B cell (primary cell): ENCODE data around the gene ITFG2. TPM values are rescaled to one million over a fixed set of nuclear protein-coding genes. Genes with fewer than 3 reads are reported as not detected.

Source experiments
- ATAC-seq: fragments of 200-7000 bp; cut with Tn5 transposase; one replicate; pipeline ENCODE4 v1.10.0; 2021; ENCODE audit warnings: low read depth, mild to moderate bottlenecking, moderate number of reproducible peaks, moderate library complexity
- CTCF ChIA-PET: fragments of 350-600 bp; sonication (Branson Sonifier 250); formaldehyde crosslinking; loops from one replicate; lab custom pipeline; 2021; ENCODE audit warnings: antibody characterized with exemption, inconsistent platforms; lab: Charles Lee
- POLR2A ChIA-PET: fragments of 350-600 bp; sonication (Branson Sonifier 250); formaldehyde crosslinking; loops from one replicate; lab custom pipeline; 2021; ENCODE audit warnings: antibody characterized with exemption; lab: Charles Lee
- DNase-seq: peaks from one replicate; pipeline ENCODE4 v3.0.0; 2013
- H2AFZ ChIP-seq: 2 replicates; pipeline ENCODE4 v1.6.1; 2012; ENCODE audit warnings: mild to moderate bottlenecking, low read depth, low read length; ENCODE audit not compliant: insufficient read depth, poor library complexity, severe bottlenecking
- H3K27ac ChIP-seq, 2 donors: 1 replicate in 1 of 2; 2 replicates in 1 of 2; pipeline ENCODE4 v1.5.1; 2012 to 2013; ENCODE audit warnings: low read length in 2 of 2, mild to moderate bottlenecking in 2 of 2, moderate library complexity in 1 of 2
- H3K27me3 ChIP-seq, 4 experiments: fragments of 200-600 bp in 1 of 4; sonication (generic) in 1 of 4; replicated peaks in 1 of 4; 1 replicate in 2 of 4; 2 replicates in 2 of 4; pipeline versions ENCODE4 v1.6.1 to v1.7.0; 2013 to 2016; ENCODE audit warnings: low read length in 3 of 4, mild to moderate bottlenecking in 2 of 4, mixed read lengths in 1 of 4, moderate library complexity in 1 of 4; ENCODE audit not compliant: insufficient read depth in 4 of 4, control insufficient read depth in 3 of 4; ENCODE audit errors: control extremely low read depth in 1 of 4
- H3K36me3 ChIP-seq, 2 experiments: replicated peaks in 1 of 2; 1 replicate in 1 of 2; 2 replicates in 1 of 2; pipeline versions ENCODE4 v1.6.1 to v1.7.1; 2013; ENCODE audit warnings: low read length in 1 of 2; ENCODE audit not compliant: insufficient read depth in 2 of 2, control insufficient read depth in 1 of 2; ENCODE audit errors: control extremely low read depth in 1 of 2, extremely low read depth in 1 of 2
- H3K4me1 ChIP-seq, 2 donors: fragments of 200-600 bp in 1 of 2; sonication (generic) in 1 of 2; 1 replicate in 1 of 2; 2 replicates in 1 of 2; pipeline versions ENCODE4 v1.5.1 to v1.6.1; 2013 to 2017; ENCODE audit warnings: low read length in 2 of 2; ENCODE audit not compliant: control insufficient read depth in 2 of 2, insufficient read depth in 2 of 2
- H3K4me2 ChIP-seq: replicated peaks from 2 replicates; pipeline ENCODE3; 2012; ENCODE audit warnings: mild to moderate bottlenecking, low read depth, low read length; ENCODE audit not compliant: poor library complexity, severe bottlenecking
- H3K4me3 ChIP-seq, 5 experiments: fragments of 200-600 bp in 1 of 5; sonication (generic) in 1 of 5; 1 replicate in 3 of 5; 2 replicates in 2 of 5; pipeline versions ENCODE4 v1.5.1 to v1.7.0; 2011 to 2016; ENCODE audit warnings: low read length in 4 of 5, mild to moderate bottlenecking in 4 of 5, low read depth in 2 of 5, control low read depth in 1 of 5, moderate library complexity in 1 of 5; ENCODE audit not compliant: insufficient read depth in 1 of 5; ENCODE audit errors: control extremely low read depth in 1 of 5, extremely low read depth in 1 of 5
- H3K79me2 ChIP-seq: fragments of 200-600 bp; sonication (generic); one replicate; pipeline ENCODE4 v1.6.0; 2016; ENCODE audit warnings: low read length; ENCODE audit not compliant: control insufficient read depth, insufficient read depth
- H3K9ac ChIP-seq: fragments of 200-600 bp; sonication (generic); 2 replicates; pipeline ENCODE4 v1.6.1; 2017; ENCODE audit warnings: mild to moderate bottlenecking, low read length, moderate library complexity
- H3K9me3 ChIP-seq, 3 donors: one replicate each; pipeline versions ENCODE4 v1.6.1 to v1.7.1; 2013; ENCODE audit warnings: low read length in 2 of 3; ENCODE audit not compliant: control insufficient read depth in 2 of 3, insufficient read depth in 1 of 3; ENCODE audit errors: control extremely low read depth in 1 of 3
- H4K20me1 ChIP-seq: 2 replicates; pipeline ENCODE4 v1.6.0; 2012; ENCODE audit warnings: mild to moderate bottlenecking, low read length; ENCODE audit not compliant: insufficient read depth, control insufficient read depth, poor library complexity, severe bottlenecking
- H3K27ac Mint-ChIP-seq: one replicate; pipeline ENCODE4 v1.8.0; 2021; ENCODE audit warnings: mixed read lengths
- H3K27me3 Mint-ChIP-seq: one replicate; pipeline ENCODE4 v1.8.0; 2021; ENCODE audit warnings: mixed read lengths
- H3K4me1 Mint-ChIP-seq: one replicate; pipeline ENCODE4 v1.8.0; 2021; ENCODE audit warnings: mixed read lengths
- H3K4me3 Mint-ChIP-seq: one replicate; pipeline ENCODE4 v1.8.0; 2021; ENCODE audit warnings: mixed read lengths
- H3K9me3 Mint-ChIP-seq: one replicate; pipeline ENCODE4 v1.8.0; 2022; ENCODE audit warnings: mixed read lengths; ENCODE audit not compliant: insufficient read depth
- CTCF ChIP-seq: fragments of 200-600 bp; IDR thresholded peaks from one replicate; pipeline ENCODE4 v1.8.0; 2022; ENCODE audit warnings: antibody characterized with exemption, mild to moderate bottlenecking
- EZH2 ChIP-seq: IDR thresholded peaks from 2 replicates; pipeline ENCODE4 v1.6.1; 2012; ENCODE audit warnings: borderline replicate concordance, low read depth, mild to moderate bottlenecking, moderate library complexity, low read length; ENCODE audit not compliant: insufficient read depth, poor library complexity, severe bottlenecking
- WGBS: methylation state at CpG from one replicate; pipeline ENCODE4 v1.1.5; 2013; ENCODE audit warnings: missing lambda C conversion rate; ENCODE audit not compliant: insufficient coverage; 5-methylcytosine and 5-hydroxymethylcytosine counted together
- intact Hi-C: fragments of 100-400 bp; cut with micrococcal nuclease; formaldehyde crosslinking; loops from one replicate; pipeline ENCODE4 v1.10.0; 2022
- polyA plus RNA-seq: library from polyadenylated mRNA; depleted of rRNA; stranded (reverse); fragments of >200 nt; gene quantifications from 2 replicates; pipeline ENCODE4 v1.2.3, GENCODE V29; 2012
- total RNA-seq, 2 donors: library from RNA; stranded (reverse); fragments of 120-200 nt in 1 of 2; gene quantifications; 1 replicate in 1 of 2; 2 replicates in 1 of 2; pipeline versions ENCODE4 v1.2.3 to v1.2.4, GENCODE V29; 2013 to 2022

ITFG2 gene
- total and polyA plus RNA-seq, 2 donors (not counting 1 experiment from before 2014, with no cell fraction given) = 88.2 to 137 TPM

DNA sequence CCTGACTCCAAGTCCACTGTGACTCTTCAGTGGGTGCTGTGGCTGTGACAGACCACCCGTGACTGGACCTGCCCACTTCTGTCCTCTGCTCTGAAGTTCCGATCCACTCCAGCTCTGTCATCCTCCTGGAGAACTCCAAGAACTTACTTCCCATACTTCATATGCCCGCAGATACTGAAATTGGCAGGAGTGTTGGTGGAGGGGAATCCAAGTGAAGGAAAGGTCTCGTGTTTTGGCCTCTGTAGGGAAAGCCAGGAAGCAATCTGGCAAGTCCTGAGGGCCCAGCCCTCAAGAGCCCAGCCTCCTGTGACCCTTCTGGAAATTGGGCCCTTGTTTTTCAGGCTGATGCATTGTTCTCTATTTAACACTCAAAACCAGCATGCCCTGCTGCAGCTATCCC is 40.1 kb upstream of the ITFG2 start:
- no peaks in the 10 kb centered on the region for H3K36me3 ChIP-seq
- no peak overlapping the region for H3K4me3 ChIP-seq
- no peak overlapping the region for H3K4me2 ChIP-seq
- no peaks in the 10 kb centered on the region for H3K27me3 ChIP-seq
- CTCF ChIA-PET = interaction anchor here (1.2 kb wide), 1 partner anchor 11 kb away, joined by 3 read pairs; no protein-coding TSS in a partner anchor
- no peak overlapping the region for H3K9ac ChIP-seq
- DNase-seq (no peak), ATAC-seq (no peak)
- no peaks in the 10 kb centered on the region for H3K4me1 Mint-ChIP-seq
- intact Hi-C loops = no loop called here
- peaks cover 0 to 5% (median 0%) of the 10 kb centered on the region in 3 donors for H3K9me3 ChIP-seq
- H3K27me3 Mint-ChIP-seq = no peaks in the 10 kb centered on the region
- no peak for TF ChIP-seq CTCF
- TF ChIP-seq EZH2 = no peak
- H3K27ac Mint-ChIP-seq = no peak overlapping the region
- no peaks in the 10 kb centered on the region for H3K79me2 ChIP-seq
- no peak overlapping the region for H2AFZ ChIP-seq
- H3K27ac ChIP-seq = no peak overlapping the region
- 96% methylated on average over 3 of the region's 4 CpGs for WGBS
- H4K20me1 ChIP-seq = no peaks in the 10 kb centered on the region
- H3K4me1 ChIP-seq = no peaks in the 10 kb centered on the region
- H3K4me3 Mint-ChIP-seq = no peak overlapping the region
- H3K9me3 Mint-ChIP-seq = no peaks in the 10 kb centered on the region
- POLR2A ChIA-PET = no interaction called here

DNA sequence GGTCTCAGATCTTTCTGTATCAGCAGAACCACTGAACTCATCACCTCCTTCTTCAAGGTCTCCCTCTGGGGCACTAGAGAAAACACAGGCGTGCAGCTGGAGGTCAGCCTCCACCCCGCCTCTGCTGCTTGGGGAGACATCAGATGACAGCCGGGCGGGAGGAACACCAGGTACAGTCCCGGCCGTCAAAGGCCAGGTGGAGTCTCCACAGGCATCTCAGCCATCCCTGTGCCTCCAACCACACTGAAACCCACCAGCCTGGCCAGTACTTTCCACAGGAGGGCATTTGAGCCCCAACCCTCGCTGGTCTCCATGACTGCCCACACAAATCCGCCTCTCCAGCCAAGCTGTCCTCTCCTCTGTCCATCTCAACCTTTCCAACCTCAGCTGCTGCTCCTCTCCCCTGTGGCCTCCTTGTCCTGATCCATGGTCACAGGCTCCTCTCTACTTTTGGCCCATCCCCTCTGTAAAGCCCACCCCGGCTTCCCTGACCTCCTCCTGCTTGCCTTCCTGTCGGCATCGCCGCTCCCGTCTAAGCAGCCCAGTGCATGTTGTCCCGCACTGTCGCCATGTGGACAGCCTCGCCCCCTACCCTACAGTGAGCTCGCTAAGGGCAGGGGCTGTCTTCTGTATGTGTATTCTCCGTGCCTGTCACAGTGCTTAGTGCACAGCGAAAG is 39.1 kb upstream of the ITFG2 start:
- H3K4me1 ChIP-seq = no peaks in the 10 kb centered on the region
- H3K27ac Mint-ChIP-seq = no peak overlapping the region

More for the DNA sequence above, 39.1 kb upstream of the ITFG2 start:
- Histone ChIP-seq H3K27ac (no peak overlapping the region), H3K36me3 (no peaks in the 10 kb centered on the region), H2AFZ (no peak overlapping the region), H3K27me3 (no peaks in the 10 kb centered on the region), H3K79me2 (no peaks in the 10 kb centered on the region), H4K20me1 (no peaks in the 10 kb centered on the region), H3K9me3 (peaks cover 0 to 5% (median 0%) of the 10 kb centered on the region in 3 donors), H3K4me3 (no peak overlapping the region), H3K4me2 (no peak overlapping the region), H3K9ac (no peak overlapping the region)
- ChIA-PET POLR2A (no interaction called here), CTCF (interaction anchor here (1.2 kb wide), 1 partner anchor 10 kb away, joined by 3 read pairs; no protein-coding TSS in a partner anchor)
- TF ChIP-seq EZH2 = no peak
- TF ChIP-seq CTCF = no peak
- intact Hi-C loops = no loop called here
- H3K9me3 Mint-ChIP-seq = no peaks in the 10 kb centered on the region
- H3K4me3 Mint-ChIP-seq = no peak overlapping the region
- WGBS = 90% methylated on average over 19 of the region's 19 CpGs
- no peaks in the 10 kb centered on the region for H3K4me1 Mint-ChIP-seq
- ATAC-seq (no peak), DNase-seq (no peak)
- peaks cover 4% of the 10 kb centered on the region for H3K27me3 Mint-ChIP-seq
